ENCODE data around the gene ZNF221. TPM values are rescaled to one million over a fixed set of nuclear protein-coding genes. Genes with fewer than 3 reads are reported as not detected.

Gene ZNF221
- total and polyA plus RNA-seq, 9 of the 15 experiments (the other 6 are each of a cell fraction or from before 2014, with no cell fraction given), result 0.32 to 1.4 (median 0.45) TPM

DNA sequence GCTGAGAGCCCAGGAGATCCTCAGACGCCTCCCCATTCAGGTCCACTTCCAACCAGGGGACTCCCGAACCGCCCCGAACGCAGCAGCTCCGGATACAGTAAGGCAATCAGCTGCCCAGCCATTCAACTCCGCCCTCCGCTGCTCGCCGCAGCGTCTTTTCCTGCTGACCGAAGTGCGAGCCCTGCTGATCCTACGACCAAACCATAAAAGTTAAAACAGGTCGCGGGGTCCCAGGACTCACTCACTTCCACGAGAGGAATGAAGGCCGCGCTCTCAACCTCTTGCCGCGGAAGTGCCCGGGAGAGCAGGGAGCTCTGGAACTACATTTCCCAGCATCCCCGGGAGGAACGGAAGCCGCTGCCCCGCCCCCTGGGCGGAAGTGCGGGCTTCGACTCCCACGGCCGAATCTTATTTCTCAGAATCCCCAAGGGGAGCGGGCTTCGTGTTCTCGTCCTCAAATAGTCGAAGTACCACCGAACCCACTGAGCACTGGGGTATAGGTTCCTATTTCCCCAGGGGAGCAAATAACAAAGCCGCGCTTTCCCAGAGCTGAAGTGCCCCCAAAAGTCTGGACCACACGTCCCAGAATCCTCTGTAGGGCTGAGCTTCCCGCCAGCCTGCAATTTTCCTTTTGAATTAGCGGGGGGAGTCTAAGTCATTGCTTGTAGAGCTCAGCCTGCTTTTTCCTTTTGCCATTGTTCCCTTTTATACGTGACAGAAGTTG, 15.9 kb upstream of the ZNF221 start, which contains the start of gene ZNF45 (continued):
- no peak for TF ChIP-seq ZNF77 (CRISPR knock-in tag; IDR thresholded peaks at IDR 0.05)
- no peak for TF ChIP-seq ATF1 (CRISPR knock-in tag; IDR thresholded peaks at IDR 0.05)
- TF ChIP-seq ATF1 (tag; IDR thresholded peaks at IDR 0.05), result peak; percentile 69
- TF ChIP-seq NCOA6 (IDR thresholded peaks at IDR 0.05), result no peak
- no peak for TF ChIP-seq RFX5 (IDR thresholded peaks at IDR 0.05; ENCODE audit: low read depth, low read length)
- TF ChIP-seq CEBPB (tag; IDR thresholded peaks at IDR 0.05), result no peak
- no peak for TF ChIP-seq POLR2AphosphoS2 (IDR thresholded peaks at IDR 0.05; ENCODE audit: low read length)
- TF ChIP-seq SPI1 (IDR thresholded peaks at IDR 0.05; ENCODE audit: borderline replicate concordance, low read depth, low read length), result peak; percentile 93
- no peak for TF ChIP-seq ZNF3 (CRISPR knock-in tag; IDR thresholded peaks at IDR 0.05)
- TF ChIP-seq, protein P1, sequence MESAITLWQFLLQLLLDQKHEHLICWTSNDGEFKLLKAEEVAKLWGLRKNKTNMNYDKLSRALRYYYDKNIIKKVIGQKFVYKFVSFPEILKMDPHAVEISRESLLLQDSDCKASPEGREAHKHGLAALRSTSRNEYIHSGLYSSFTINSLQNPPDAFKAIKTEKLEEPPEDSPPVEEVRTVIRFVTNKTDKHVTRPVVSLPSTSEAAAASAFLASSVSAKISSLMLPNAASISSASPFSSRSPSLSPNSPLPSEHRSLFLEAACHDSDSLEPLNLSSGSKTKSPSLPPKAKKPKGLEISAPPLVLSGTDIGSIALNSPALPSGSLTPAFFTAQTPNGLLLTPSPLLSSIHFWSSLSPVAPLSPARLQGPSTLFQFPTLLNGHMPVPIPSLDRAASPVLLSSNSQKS (CRISPR knock-in tag; IDR thresholded peaks at IDR 0.05), result no peak
- TF ChIP-seq, protein P2, sequence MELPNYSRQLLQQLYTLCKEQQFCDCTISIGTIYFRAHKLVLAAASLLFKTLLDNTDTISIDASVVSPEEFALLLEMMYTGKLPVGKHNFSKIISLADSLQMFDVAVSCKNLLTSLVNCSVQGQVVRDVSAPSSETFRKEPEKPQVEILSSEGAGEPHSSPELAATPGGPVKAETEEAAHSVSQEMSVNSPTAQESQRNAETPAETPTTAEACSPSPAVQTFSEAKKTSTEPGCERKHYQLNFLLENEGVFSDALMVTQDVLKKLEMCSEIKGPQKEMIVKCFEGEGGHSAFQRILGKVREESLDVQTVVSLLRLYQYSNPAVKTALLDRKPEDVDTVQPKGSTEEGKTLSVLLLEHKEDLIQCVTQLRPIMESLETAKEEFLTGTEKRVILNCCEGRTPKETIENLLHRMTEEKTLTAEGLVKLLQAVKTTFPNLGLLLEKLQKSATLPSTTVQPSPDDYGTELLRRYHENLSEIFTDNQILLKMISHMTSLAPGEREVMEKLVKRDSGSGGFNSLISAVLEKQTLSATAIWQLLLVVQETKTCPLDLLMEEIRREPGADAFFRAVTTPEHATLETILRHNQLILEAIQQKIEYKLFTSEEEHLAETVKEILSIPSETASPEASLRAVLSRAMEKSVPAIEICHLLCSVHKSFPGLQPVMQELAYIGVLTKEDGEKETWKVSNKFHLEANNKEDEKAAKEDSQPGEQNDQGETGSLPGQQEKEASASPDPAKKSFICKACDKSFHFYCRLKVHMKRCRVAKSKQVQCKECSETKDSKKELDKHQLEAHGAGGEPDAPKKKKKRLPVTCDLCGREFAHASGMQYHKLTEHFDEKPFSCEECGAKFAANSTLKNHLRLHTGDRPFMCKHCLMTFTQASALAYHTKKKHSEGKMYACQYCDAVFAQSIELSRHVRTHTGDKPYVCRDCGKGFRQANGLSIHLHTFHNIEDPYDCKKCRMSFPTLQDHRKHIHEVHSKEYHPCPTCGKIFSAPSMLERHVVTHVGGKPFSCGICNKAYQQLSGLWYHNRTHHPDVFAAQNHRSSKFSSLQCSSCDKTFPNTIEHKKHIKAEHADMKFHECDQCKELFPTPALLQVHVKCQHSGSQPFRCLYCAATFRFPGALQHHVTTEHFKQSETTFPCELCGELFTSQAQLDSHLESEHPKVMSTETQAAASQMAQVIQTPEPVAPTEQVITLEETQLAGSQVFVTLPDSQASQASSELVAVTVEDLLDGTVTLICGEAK (IDR thresholded peaks at IDR 0.05), result peak; percentile 97
- TF ChIP-seq, protein P2 (CRISPR knock-in tag; IDR thresholded peaks at IDR 0.05), result no peak
- TF ChIP-seq PHB (CRISPR knock-in tag; IDR thresholded peaks at IDR 0.05), result no peak
- no peak for TF ChIP-seq HDAC8 (tag; IDR thresholded peaks at IDR 0.05)
- TF ChIP-seq POU5F1 (IDR thresholded peaks at IDR 0.05; ENCODE audit: borderline replicate concordance, low read depth, low read length, partially characterized antibody), result peak; percentile 13
- TF ChIP-seq, protein P3, sequence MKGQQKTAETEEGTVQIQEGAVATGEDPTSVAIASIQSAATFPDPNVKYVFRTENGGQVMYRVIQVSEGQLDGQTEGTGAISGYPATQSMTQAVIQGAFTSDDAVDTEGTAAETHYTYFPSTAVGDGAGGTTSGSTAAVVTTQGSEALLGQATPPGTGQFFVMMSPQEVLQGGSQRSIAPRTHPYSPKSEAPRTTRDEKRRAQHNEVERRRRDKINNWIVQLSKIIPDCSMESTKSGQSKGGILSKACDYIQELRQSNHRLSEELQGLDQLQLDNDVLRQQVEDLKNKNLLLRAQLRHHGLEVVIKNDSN (CRISPR knock-in tag; IDR thresholded peaks at IDR 0.05), result no peak
- TF ChIP-seq RHOXF2B (CRISPR knock-in tag; conservative IDR thresholded peaks at IDR 0.05), result no peak
- TF ChIP-seq NUFIP1 (IDR thresholded peaks at IDR 0.05; ENCODE audit: partially characterized antibody), result no peak
- TF ChIP-seq ZC3H8 (IDR thresholded peaks at IDR 0.05), result no peak
- TF ChIP-seq HNRNPUL1 (IDR thresholded peaks at IDR 0.05; ENCODE audit: low read length), result no peak
- no peak for TF ChIP-seq SIN3B (IDR thresholded peaks at IDR 0.05; ENCODE audit: low read depth)
